SH-SY5Y (cell line): ENCODE results near the gene REM2.

Source experiments
- GATA2 ChIP-seq: IDR thresholded peaks from 2 replicates; pipeline ENCODE4 v1.6.1; 2011; ENCODE audit warnings: mild to moderate bottlenecking, low read depth, low read length
- GATA3 ChIP-seq: IDR thresholded peaks from 2 replicates; pipeline ENCODE4 v1.6.1; 2011; ENCODE audit warnings: low read depth, mild to moderate bottlenecking, low read length, moderate library complexity

DNA sequence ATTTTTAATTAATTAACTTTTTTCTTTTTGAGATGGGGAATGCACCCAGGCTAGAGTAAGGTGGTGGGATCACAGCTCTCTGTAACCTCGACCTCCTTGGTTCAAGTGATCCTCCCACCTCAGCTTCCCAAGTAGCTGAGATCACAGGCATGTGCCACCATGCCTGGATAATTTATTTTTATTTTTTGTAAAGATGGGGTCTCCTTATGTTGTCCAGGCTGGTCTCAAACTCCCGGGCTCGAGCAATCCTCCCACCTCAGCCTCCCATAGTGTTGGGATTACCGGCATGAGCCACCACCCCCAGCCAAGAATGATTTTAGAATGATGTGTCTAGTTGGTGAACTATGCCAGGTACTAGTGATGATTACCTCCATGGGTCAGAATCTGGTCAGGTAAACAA is 18.0 kb upstream of the REM2 start:
- TF ChIP-seq GATA2 (no peak), GATA3 (no peak)
